Activated CD4-positive, alpha-beta T cell treated with anti-CD3 and anti-CD28 coated beads, Interleukin-2, amount 10 ng/mL, durations not matched to agents 24 days and 14 days (primary cell): Measurements from ENCODE around the gene ECEL1. TPM values are rescaled to one million over a fixed set of nuclear protein-coding genes. Genes with fewer than 3 reads are reported as not detected.

Experiments
- DNase-seq: peaks from one replicate; pipeline ENCODE4 v3.0.0; 2022
- H3K27ac Mint-ChIP-seq: one replicate; pipeline ENCODE4 v1.8.0; 2022; ENCODE audit warnings: mild to moderate bottlenecking, mixed read lengths
- H3K27me3 Mint-ChIP-seq: one replicate; pipeline ENCODE4 v1.8.0; 2022; ENCODE audit warnings: mixed read lengths
- H3K36me3 Mint-ChIP-seq: one replicate; pipeline ENCODE4 v1.8.0; 2022; ENCODE audit warnings: low read depth, mild to moderate bottlenecking, mixed read lengths
- H3K4me1 Mint-ChIP-seq: one replicate; pipeline ENCODE4 v1.8.0; 2021; ENCODE audit warnings: mixed read lengths
- H3K4me3 Mint-ChIP-seq: one replicate; pipeline ENCODE4 v1.8.0; 2022; ENCODE audit warnings: mild to moderate bottlenecking, moderate library complexity, mixed read lengths
- H3K9me3 Mint-ChIP-seq: one replicate; pipeline ENCODE4 v1.8.0; 2021; ENCODE audit warnings: mixed read lengths
- intact Hi-C: fragments of 100-400 bp; cut with micrococcal nuclease; formaldehyde crosslinking; loops from one replicate; pipeline ENCODE4 v1.15.1; 2023
- total RNA-seq: library from RNA; stranded (reverse); gene quantifications from 2 replicates; pipeline ENCODE4 v1.2.3, GENCODE V29; 2022

ECEL1 gene
- total RNA-seq, 1 donor from 2014 or later: 0.19 TPM

DNA sequence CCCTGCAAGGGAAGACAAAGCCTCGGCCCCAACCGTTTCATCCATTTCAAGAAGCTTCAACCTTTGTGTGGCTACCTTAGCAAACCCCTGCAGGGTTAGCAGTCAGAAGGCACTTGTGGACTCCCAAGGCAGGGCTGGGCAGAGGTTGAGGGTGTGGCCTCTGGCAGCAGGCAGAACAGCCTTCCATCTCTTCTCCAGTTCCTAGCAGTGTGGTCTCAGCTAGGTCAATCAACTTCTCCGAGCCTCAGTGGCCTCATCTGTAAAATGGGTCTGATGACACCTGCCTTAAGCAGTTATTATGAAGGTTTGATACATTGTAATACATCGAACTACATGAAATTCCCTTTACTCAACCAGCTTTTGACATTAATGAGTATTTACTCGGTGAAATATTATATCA lies 25.7 kb upstream of the ECEL1 start:
- H3K4me1 Mint-ChIP-seq: no peaks in the 10 kb centered on the region
- no peak overlapping the region for H3K27ac Mint-ChIP-seq
- H3K4me3 Mint-ChIP-seq: no peak overlapping the region
- H3K36me3 Mint-ChIP-seq: no peaks in the 10 kb centered on the region
- DNase-seq: no peak
- H3K27me3 Mint-ChIP-seq: peaks cover 11% of the 10 kb centered on the region
- intact Hi-C loops: no loop called here
- no peaks in the 10 kb centered on the region for H3K9me3 Mint-ChIP-seq

DNA sequence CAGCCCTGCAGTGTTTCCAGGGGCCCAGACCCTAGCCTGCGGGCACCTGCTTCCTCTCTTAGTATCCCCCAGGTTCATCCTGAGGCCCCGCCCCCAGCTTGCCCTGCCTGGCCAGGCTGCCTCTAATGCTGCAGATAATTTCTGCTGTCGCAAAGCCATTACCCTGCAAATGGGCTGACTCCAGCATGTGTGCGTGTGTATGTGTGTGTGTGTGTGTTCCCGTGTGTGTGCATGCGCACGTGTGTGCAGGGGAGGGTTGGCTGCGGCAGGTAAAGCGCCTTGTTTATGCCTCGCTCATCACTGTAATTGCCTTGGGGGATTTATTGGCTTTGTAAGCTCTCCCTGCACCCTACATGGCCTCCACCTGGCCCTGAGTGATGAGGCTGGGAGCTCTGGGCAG lies 25.0 kb upstream of the ECEL1 start:
- intact Hi-C loops: no loop called here
- no peak overlapping the region for H3K4me3 Mint-ChIP-seq
- no peak for DNase-seq
- H3K27ac Mint-ChIP-seq: no peak overlapping the region
- no peaks in the 10 kb centered on the region for H3K4me1 Mint-ChIP-seq
- H3K27me3 Mint-ChIP-seq: peaks cover 11% of the 10 kb centered on the region
- H3K36me3 Mint-ChIP-seq: no peaks in the 10 kb centered on the region
- H3K9me3 Mint-ChIP-seq: no peaks in the 10 kb centered on the region

DNA sequence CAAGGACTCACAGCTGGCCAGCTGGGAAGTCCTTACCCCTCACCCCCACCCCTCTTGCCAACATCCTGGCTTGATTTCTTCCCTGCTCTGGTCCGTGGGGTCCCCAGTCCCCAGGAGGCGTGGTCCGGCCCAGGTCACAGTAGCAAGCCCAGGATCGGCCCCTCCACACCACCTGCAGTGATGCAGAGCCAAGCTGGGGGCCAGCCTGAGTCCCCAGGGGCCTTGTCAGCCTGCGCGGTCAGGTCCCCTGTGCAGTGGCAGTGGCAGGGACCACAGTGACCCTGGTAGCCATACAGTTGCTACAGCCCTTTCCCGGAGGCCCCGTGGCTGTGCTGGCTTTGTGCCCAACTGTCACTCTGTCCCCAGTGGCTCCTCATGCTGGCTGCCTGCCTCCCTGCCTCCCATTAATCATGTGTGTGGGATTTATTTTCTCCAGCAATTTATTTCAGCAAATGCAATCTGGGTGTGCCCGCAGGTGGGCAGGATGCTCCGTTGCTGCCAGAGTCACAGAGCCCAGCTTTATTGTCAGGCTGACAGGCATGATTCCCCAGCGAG lies 23.8 kb upstream of the ECEL1 start:
- Mint-ChIP-seq H3K27ac (no peak overlapping the region), H3K36me3 (no peaks in the 10 kb centered on the region), H3K4me1 (no peaks in the 10 kb centered on the region), H3K9me3 (no peaks in the 10 kb centered on the region), H3K27me3 (peaks cover 11% of the 10 kb centered on the region), H3K4me3 (no peak overlapping the region)
- DNase-seq: no peak
- intact Hi-C loops: no loop called here

DNA sequence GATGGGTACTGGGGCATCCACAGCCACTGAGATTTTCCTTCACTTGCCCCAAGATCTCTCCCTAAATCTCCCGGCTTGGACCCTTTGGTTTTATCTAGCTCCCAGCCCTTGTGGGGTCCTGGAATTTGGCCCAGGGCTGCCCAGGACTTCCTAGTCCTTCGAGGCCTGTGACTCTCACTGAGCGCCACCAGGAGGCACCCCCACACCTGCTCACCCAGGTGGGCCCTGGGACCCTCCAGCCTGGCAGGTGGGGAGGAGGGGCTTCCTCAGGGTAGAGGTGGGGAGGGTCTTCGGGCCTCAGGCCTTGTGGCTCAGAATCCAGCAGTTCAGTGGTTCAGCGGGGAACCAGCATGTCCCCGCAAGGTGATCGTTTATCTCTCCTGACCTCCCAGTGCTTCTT lies 20.6 kb upstream of the ECEL1 start:
- Mint-ChIP-seq H3K36me3 (no peaks in the 10 kb centered on the region), H3K27ac (no peak overlapping the region), H3K4me3 (no peak overlapping the region), H3K27me3 (peaks cover 29% of the 10 kb centered on the region), H3K4me1 (peaks cover 5% of the 10 kb centered on the region), H3K9me3 (no peaks in the 10 kb centered on the region)
- intact Hi-C loops: no loop called here
- DNase-seq: no peak

DNA sequence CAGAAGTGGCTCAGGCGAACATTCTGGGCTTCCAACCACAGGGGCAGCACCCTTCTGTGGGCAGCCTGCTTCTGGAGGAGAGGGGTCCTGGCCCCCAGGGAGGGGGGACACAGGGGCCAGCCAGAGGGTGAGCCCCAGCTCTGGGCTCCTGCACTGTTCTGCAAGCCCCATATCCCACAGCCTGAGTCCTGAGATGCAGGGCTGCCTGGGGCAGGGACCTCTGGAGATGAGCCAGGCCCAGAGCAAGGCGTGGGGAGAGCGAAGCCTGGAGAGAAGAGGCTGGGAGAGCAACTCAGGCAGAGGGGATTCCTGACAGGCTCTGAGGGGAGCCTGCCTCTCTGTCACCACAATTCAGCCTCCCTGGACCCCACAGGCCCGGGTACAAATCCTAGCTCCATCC lies 19.1 kb upstream of the ECEL1 start:
- H3K4me1 Mint-ChIP-seq: peaks cover 9% of the 10 kb centered on the region
- no peak overlapping the region for H3K27ac Mint-ChIP-seq
- H3K27me3 Mint-ChIP-seq: peaks cover 35% of the 10 kb centered on the region
- intact Hi-C loops: no loop called here
- no peak overlapping the region for H3K4me3 Mint-ChIP-seq
- H3K36me3 Mint-ChIP-seq: no peaks in the 10 kb centered on the region
- no peak for DNase-seq
- H3K9me3 Mint-ChIP-seq: no peaks in the 10 kb centered on the region

DNA sequence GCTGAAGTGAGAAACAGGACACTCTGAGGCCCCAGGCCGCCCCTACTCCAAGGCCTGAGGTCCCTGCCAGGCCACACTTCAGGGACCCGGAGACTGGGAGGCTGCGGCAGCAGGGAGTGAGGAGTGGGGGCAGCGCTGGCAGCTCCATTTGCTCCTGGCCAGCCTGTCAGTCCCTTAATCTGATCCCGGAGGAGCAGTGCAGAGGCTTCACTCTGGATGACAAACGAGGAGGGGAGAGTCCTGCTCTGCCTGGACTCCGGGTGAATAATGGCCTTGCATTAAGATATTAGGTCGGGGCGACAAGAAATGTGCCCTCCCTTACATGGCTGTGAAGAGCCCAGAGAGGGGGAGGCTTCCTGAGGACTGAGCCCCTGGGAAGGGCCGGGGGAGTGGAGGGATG lies 18.2 kb upstream of the ECEL1 start:
- no peak overlapping the region for H3K27ac Mint-ChIP-seq
- intact Hi-C loops: no loop called here
- no peak overlapping the region for H3K4me3 Mint-ChIP-seq
- no peak for DNase-seq
- peaks cover 9% of the 10 kb centered on the region for H3K4me1 Mint-ChIP-seq
- no peaks in the 10 kb centered on the region for H3K36me3 Mint-ChIP-seq
- no peaks in the 10 kb centered on the region for H3K9me3 Mint-ChIP-seq
- H3K27me3 Mint-ChIP-seq: peaks cover 36% of the 10 kb centered on the region

DNA sequence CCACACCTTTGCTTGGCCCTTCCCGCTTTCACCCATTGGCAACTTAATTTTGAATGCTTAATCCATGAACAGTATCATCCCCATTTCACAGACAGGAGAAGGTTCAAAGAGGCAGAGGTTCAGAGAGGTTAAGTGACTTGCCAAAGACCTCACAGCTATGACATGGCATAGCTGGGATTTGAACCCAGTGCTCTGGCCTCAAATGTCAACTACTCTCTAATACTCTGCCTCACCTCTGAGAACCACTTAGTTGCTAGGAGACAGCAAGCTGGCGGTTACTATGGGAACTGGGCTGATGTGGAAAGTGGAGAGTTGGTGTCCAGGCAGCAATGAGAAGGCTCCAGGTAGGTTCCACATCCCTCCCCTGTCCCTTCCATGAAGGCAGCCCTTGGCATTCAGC lies 16.8 kb upstream of the ECEL1 start:
- peaks cover 9% of the 10 kb centered on the region for H3K4me1 Mint-ChIP-seq
- H3K9me3 Mint-ChIP-seq: no peaks in the 10 kb centered on the region
- intact Hi-C loops: no loop called here
- DNase-seq: no peak
- H3K27ac Mint-ChIP-seq: no peak overlapping the region
- H3K36me3 Mint-ChIP-seq: no peaks in the 10 kb centered on the region
- peaks cover 38% of the 10 kb centered on the region for H3K27me3 Mint-ChIP-seq
- H3K4me3 Mint-ChIP-seq: no peak overlapping the region

DNA sequence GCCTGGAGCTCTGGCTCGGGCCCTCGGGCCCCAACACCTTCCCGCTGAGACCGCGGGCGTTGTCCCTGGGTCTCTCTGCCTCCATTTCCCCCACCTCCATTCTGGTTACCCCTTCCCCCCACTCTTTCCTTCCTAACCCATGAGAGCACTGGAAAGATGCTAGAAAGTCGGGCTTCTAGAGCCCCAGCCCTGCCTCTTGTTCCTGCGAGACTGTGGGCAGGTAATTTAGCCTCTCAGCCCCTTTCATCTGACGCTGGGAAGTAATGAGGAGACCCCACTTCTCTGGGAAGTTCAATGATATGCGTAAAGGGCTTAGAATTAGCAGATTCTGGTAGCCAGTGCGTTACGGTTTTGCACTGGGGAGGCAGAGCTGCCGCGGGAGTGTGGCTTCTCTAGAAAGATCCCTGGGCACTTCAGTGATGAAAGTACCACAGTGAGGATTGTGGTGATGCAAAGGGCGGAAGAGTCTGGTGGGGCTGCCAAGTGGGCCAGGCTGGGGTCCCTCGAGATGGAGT lies 16.2 kb upstream of the ECEL1 start:
- H3K4me1 Mint-ChIP-seq: peaks cover 9% of the 10 kb centered on the region
- DNase-seq: no peak
- H3K36me3 Mint-ChIP-seq: no peaks in the 10 kb centered on the region
- no peak overlapping the region for H3K27ac Mint-ChIP-seq
- H3K4me3 Mint-ChIP-seq: peak overlapping the region; percentile 39
- intact Hi-C loops: no loop called here
- H3K27me3 Mint-ChIP-seq: peaks cover 38% of the 10 kb centered on the region
- no peaks in the 10 kb centered on the region for H3K9me3 Mint-ChIP-seq

DNA sequence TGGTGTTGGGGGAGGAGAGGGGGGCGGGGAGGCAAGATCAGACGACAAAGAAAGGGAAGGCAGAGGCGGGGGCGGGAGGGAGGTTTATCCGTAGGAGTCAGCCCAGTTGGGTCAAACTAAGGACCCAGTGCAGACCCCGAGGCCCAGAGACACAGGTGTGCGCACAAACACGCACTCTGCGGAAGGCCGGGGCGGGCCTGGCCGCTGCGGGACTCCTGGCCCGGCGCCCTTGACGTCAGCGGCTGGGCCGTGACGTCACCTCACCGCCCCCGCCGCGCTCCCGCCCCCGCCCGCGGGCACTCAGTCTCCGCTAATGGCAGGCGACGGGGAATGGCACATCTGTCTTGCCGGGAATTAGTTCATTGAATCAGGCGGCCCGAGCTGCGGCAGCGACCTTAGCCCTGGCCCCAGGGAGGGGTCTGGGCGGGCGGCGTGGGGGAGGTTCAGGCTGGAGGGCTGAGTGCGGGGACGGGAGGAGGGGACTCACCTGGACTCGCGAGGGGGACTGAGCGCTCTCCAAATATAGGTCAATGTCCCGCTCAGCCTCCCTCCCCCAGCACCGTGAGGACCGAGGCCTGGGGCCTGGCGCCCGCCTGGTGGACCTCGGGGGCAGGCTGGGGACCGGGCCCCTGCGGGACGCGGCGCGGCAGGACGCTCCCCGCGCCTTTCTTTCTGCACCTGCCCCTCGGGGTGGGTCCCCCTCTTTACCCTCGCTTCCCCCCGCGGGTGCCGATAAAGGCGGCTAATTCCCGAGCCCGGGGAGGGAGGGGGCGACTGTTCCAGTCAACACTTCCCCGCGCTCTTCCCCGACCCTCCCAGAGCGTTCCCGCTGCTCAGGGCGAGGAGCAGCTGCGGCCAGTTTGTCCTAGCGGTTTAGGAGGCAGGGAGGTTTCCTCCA lies 15.5 kb upstream of the ECEL1 start:
- DNase-seq: peak; percentile 77
- Mint-ChIP-seq H3K4me3 (peak overlapping the region; percentile 75), H3K4me1 (peaks cover 9% of the 10 kb centered on the region), H3K27ac (no peak overlapping the region), H3K9me3 (no peaks in the 10 kb centered on the region), H3K27me3 (peaks cover 36% of the 10 kb centered on the region), H3K36me3 (no peaks in the 10 kb centered on the region)
- intact Hi-C loops: no loop called here

DNA sequence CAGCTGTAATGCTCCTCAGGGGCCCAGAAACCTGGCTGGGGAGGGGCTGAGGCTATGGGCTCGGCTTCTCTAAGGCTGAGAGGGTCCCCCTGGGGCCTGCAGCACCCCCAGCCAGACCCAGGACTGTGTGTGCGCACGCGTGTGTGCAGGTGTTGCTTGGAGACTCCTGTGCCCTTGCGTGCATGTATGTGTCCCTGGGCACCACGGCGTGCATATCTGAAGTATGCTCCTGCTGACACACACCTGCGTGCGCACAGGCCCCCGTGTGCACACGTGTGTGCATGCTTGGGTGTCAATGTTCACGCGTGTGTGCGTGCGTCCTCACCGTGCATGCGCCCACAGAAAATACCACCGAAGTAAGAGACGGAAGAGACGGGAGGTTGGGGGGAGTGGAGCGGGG lies 14.9 kb upstream of the ECEL1 start:
- Mint-ChIP-seq H3K36me3 (no peaks in the 10 kb centered on the region), H3K27ac (peak overlapping the region; percentile 66), H3K9me3 (no peaks in the 10 kb centered on the region), H3K4me1 (peaks cover 9% of the 10 kb centered on the region), H3K27me3 (peaks cover 36% of the 10 kb centered on the region), H3K4me3 (peak overlapping the region; percentile 75)
- intact Hi-C loops: no loop called here
- DNase-seq: no peak

DNA sequence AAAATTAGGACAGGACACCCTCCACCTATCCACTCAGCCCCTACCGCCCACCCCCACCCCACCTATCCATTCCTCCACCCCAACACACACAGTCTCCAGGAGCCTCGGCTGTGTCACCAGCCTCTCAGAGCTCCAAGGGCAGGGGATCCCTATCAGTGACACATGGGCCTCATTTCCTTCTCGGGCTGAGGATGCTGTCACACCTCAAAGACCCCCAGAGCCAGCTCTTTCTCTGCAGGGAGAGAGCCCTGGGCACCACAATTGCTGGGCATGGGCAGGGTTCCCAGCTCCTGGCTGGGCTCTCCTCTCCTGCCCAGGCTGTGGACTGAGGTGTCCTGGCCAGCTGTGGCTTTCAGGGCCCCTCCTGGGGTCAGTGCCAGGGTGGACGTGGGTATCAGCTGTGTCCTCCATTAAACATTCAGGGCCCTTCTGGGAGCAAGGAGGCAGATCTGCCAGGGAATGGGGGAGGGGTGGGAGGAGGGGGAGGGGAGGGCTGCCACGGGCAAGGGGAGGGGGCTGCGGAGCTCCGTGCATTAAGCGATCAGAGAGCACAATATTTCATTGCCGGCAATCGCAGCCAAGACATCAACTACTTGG lies 14.3 kb upstream of the ECEL1 start:
- peaks cover 36% of the 10 kb centered on the region for H3K27me3 Mint-ChIP-seq
- H3K27ac Mint-ChIP-seq: no peak overlapping the region
- no peak for DNase-seq
- H3K36me3 Mint-ChIP-seq: no peaks in the 10 kb centered on the region
- peaks cover 9% of the 10 kb centered on the region for H3K4me1 Mint-ChIP-seq
- H3K4me3 Mint-ChIP-seq: no peak overlapping the region
- intact Hi-C loops: no loop called here
- H3K9me3 Mint-ChIP-seq: no peaks in the 10 kb centered on the region

DNA sequence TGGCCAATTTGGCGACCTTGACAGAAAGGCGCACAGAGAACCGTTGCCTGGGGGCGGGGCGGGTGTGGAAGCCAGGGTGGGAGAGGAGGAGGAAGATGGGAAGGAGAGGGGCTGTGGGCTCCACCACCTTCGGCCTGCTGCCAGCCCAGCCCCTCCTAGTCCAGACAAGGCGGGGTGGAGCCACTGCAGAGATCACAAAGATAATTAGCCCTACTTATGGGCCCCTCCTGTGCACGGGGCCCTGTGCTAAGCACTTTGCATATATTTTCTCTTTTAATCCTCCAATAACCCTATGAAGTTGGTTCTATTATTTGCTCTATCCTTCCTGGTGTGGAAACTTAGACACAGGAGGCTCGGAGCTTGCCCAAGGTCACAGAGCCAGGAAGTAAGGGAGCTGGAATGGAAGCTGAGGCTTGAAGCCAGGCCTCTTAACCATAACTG lies 13.7 kb upstream of the ECEL1 start:
- H3K27me3 Mint-ChIP-seq: peaks cover 36% of the 10 kb centered on the region
- no peaks in the 10 kb centered on the region for H3K9me3 Mint-ChIP-seq
- H3K4me3 Mint-ChIP-seq: no peak overlapping the region
- intact Hi-C loops: no loop called here
- H3K27ac Mint-ChIP-seq: no peak overlapping the region
- no peaks in the 10 kb centered on the region for H3K36me3 Mint-ChIP-seq
- peaks cover 9% of the 10 kb centered on the region for H3K4me1 Mint-ChIP-seq
- DNase-seq: no peak

DNA sequence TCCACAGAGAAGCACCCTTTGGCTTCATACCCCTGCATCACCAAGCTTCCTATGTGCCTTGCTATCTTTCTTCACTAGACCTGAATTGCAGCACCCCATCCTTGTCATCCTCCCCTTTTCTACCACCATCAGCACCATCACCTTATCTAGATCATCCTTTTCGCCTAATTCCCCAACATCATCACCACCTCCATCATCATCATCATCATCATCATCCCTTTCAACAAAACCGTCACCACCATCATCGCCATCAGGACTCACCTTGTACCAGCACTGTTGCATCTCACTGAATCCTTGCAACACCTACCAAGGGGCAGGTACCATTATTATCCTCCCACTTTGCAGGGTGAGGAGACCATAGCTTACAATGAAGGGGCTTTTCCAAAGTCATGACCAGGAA lies 10.8 kb upstream of the ECEL1 start:
- H3K27me3 Mint-ChIP-seq: peaks cover 12% of the 10 kb centered on the region
- no peaks in the 10 kb centered on the region for H3K36me3 Mint-ChIP-seq
- H3K4me3 Mint-ChIP-seq: no peak overlapping the region
- intact Hi-C loops: no loop called here
- DNase-seq: no peak
- H3K27ac Mint-ChIP-seq: no peak overlapping the region
- H3K9me3 Mint-ChIP-seq: no peaks in the 10 kb centered on the region
- peaks cover 3% of the 10 kb centered on the region for H3K4me1 Mint-ChIP-seq

DNA sequence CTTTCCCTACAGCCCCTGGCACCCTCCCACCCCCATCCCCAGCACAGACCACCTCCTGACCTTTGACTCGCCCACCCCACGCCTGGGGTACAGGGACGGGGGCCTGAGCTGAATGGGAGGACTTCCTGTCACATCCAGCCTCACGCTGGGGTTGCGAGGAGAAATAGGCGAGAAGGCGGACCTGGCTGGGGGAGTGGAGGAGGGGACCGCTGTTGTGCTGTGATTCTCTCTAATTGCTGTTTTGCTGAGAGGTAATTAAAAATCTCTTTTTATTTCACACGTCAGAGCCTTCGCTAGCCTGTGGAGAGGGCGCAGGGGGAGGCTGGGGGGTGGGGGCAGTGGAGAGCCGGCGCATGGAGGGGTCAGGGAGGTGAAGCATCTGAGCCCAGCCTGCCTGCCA lies 9.7 kb upstream of the ECEL1 start:
- DNase-seq: no peak
- Mint-ChIP-seq H3K4me1 (peaks cover 1% of the 10 kb centered on the region), H3K27ac (peak overlapping the region; percentile 41), H3K9me3 (no peaks in the 10 kb centered on the region), H3K4me3 (no peak overlapping the region), H3K36me3 (no peaks in the 10 kb centered on the region), H3K27me3 (peaks cover 9% of the 10 kb centered on the region)
- intact Hi-C loops: no loop called here
